Upper lobe of right lung (tissue), 1 donor: ENCODE results near the gene TENT5C. TPM values are rescaled to one million over a fixed set of nuclear protein-coding genes. Genes with fewer than 3 reads are reported as not detected.

Experiments
- ATAC-seq: fragments of 200-7000 bp; cut with Tn5 transposase; one replicate; pipeline ENCODE4 v1.9.1; 2020; ENCODE audit warnings: mild to moderate bottlenecking, moderate library complexity
- DNase-seq: peaks from one replicate; pipeline ENCODE4 v3.0.0-alpha.2; 2020
- H3K27ac ChIP-seq: fragments of 200-600 bp; one replicate; pipeline ENCODE4 v1.8.0; 2022
- H3K27me3 ChIP-seq: fragments of 200-600 bp; one replicate; pipeline ENCODE4 v1.8.0; 2022; ENCODE audit warnings: mild to moderate bottlenecking
- H3K36me3 ChIP-seq: fragments of 200-600 bp; one replicate; pipeline ENCODE4 v1.8.0; 2022
- H3K4me1 ChIP-seq: fragments of 200-600 bp; one replicate; pipeline ENCODE4 v1.8.0; 2022
- H3K4me3 ChIP-seq: fragments of 200-600 bp; one replicate; pipeline ENCODE4 v1.8.0; 2022; ENCODE audit warnings: mild to moderate bottlenecking
- H3K9me3 ChIP-seq: fragments of 200-600 bp; one replicate; pipeline ENCODE4 v1.8.0; 2022
- CTCF ChIP-seq: fragments of 200-600 bp; IDR thresholded peaks from one replicate; pipeline ENCODE4 v1.8.0; 2022; ENCODE audit warnings: antibody characterized with exemption
- intact Hi-C: fragments of 100-400 bp; cut with DNase I; formaldehyde crosslinking; loops from one replicate; pipeline ENCODE4 v1.11.0; 2022
- total RNA-seq: library from RNA; stranded (reverse); fragmentation: NEBNext Ultra II Directional; extraction: Animal tissue kit (Norgen Biotek cat#: 25700); gene quantifications from one replicate; pipeline ENCODE4 v1.2.1, GENCODE V29; 2021
- donor health status: DM: no; HTN: yes; CAD: no; lungs with severe emphysema.

The TENT5C gene
- total RNA-seq, 1 donor from 2014 or later, result 13.7 TPM

- H3K9me3 ChIP-seq, result no peaks in the 10 kb centered on the region
- H3K27me3 ChIP-seq, result no peaks in the 10 kb centered on the region
- intact Hi-C loops, result no loop called here
- no peaks in the 10 kb centered on the region for H3K36me3 ChIP-seq
- no peak for TF ChIP-seq CTCF
- DNase-seq, result no peak
- ATAC-seq, result peak; percentile 12
- H3K27ac ChIP-seq, result no peak overlapping the region
- H3K4me3 ChIP-seq, result no peak overlapping the region
- peaks cover 13% of the 10 kb centered on the region for H3K4me1 ChIP-seq
Measured at GRCh38 chr1:117658676-117659075, 52.8 kb downstream of the TENT5C start.

GRCh38 chr1:117659550-117660270 lies 53.9 kb downstream of the TENT5C start:
- ATAC-seq, result no peak
- no peak overlapping the region for H3K27ac ChIP-seq
- no peak for TF ChIP-seq CTCF
- no peaks in the 10 kb centered on the region for H3K27me3 ChIP-seq
- peaks cover 6% of the 10 kb centered on the region for H3K4me1 ChIP-seq
- H3K9me3 ChIP-seq, result no peaks in the 10 kb centered on the region
- H3K36me3 ChIP-seq, result no peaks in the 10 kb centered on the region
- intact Hi-C loops, result no loop called here
- DNase-seq, result no peak
- no peak overlapping the region for H3K4me3 ChIP-seq

GRCh38 chr1:117660271-117660965 lies 54.6 kb downstream of the TENT5C start:
- Histone ChIP-seq H3K9me3 (no peaks in the 10 kb centered on the region), H3K4me3 (no peak overlapping the region), H3K36me3 (no peaks in the 10 kb centered on the region), H3K4me1 (peaks cover 3% of the 10 kb centered on the region), H3K27me3 (no peaks in the 10 kb centered on the region), H3K27ac (no peak overlapping the region)
- no peak for ATAC-seq
- TF ChIP-seq CTCF, result no peak
- intact Hi-C loops, result no loop called here
- no peak for DNase-seq

GRCh38 chr1:117661027-117661426 lies 55.2 kb downstream of the TENT5C start:
- DNase-seq (no peak), ATAC-seq (no peak)
- no peak for TF ChIP-seq CTCF
- Histone ChIP-seq H3K27me3 (no peaks in the 10 kb centered on the region), H3K27ac (no peak overlapping the region), H3K9me3 (no peaks in the 10 kb centered on the region), H3K36me3 (no peaks in the 10 kb centered on the region), H3K4me3 (no peak overlapping the region), H3K4me1 (peaks cover 3% of the 10 kb centered on the region)
- intact Hi-C loops, result no loop called here

- peaks cover 3% of the 10 kb centered on the region for H3K4me1 ChIP-seq
- no peaks in the 10 kb centered on the region for H3K36me3 ChIP-seq
- no peak overlapping the region for H3K4me3 ChIP-seq
- ATAC-seq, result no peak
- no peaks in the 10 kb centered on the region for H3K9me3 ChIP-seq
- H3K27ac ChIP-seq, result no peak overlapping the region
- intact Hi-C loops, result no loop called here
- no peak for TF ChIP-seq CTCF
- H3K27me3 ChIP-seq, result no peaks in the 10 kb centered on the region
- DNase-seq, result no peak
Measured at GRCh38 chr1:117662667-117663066, 56.8 kb downstream of the TENT5C start.
